ENCODE results near the gene FAR2. TPM values are rescaled to one million over a fixed set of nuclear protein-coding genes. Genes with fewer than 3 reads are reported as not detected.

The FAR2 gene
- 2.9 and 10.7 TPM in 2 replicates for total RNA-seq

DNA sequence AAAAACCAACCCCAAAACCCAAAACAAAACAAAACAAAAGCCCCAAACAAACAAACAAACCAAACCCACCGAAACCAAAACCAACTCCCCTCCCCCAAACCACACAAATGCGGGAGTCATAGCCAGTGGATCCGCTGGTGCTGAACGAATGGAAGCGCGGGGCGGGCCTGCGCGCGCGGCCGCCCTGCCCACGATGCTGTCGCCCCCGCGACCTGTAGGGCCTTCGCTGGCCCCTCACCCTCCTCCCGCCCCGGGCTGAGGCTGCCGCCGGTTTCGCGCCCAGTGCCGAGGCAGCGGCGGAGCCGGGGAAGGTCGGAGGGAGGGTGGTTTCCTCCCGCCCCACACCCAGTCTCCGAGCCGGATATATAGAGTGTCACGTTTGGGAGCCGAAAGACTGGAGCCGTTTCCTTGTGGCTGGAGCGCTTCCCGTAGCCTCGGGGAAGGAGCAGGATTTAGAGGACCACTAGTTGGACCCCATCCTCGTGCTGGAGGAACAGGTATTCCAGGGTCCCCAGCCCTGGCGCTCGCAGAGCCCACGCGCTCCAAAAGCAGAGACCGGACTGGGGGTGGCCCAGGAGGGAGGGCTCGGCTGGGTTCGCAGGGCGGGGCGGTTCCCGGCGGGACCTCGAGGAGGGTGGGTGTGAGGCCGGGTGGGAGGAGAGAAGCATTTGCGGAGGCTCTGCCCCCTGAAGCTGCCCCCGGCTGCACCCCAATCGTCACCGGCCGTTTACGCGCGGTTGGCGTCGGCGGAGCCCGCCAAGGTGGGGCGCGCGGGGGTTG lies at the start of gene FAR2:
Gene FAR2 (plus strand): TSS at position 368 of the 780 bp plus-strand sequence. CDS start 121,172 bp downstream, outside the sequence.

DNA sequence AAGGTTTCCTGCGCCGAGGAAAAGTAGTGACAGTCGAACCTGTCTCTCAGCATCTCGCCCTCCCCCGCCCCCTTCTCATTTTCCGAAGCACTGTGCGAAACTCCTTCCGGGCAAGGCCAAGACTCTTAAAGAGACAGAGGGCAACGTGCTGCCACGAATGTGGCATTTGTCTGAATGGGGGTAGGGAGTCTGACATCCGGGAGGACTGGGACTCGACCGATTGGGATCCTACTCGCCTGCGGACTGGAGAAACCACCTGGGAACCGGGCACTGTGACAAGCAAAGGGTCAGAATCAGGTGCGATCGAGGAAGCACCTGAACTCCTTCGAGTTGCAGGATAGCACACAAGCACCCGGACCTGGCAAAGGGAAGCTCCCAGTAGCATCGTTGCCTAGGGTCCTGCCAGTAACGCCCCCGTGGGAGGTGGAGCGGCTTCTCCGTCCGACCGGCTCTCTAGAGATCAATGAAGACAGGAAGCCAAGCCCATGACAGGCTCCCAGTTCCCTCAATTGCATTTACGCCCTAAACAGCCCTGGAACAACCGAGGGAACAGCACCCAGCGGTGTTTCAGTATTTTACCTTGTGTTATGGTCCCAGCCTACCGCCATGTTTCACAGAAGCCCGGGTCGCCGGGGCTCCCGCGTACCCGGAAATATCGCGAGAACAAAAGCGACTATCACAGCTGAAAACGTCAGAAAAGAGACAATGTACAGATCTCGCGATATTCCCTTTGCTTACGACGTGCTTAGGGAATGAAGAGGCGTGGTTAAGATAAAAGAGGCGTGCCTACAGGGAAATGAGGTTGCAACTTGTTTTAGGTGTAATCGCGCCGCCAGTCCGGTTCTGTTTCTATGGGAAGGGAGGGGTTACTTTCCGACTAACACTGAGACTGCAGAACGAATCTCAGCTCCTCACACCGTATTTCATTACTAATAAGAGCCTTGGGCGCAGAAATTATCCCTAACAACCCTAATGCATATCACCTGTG lies 231.8 kb downstream of the FAR2 start, which contains the start of gene ERGIC2:
Gene ERGIC2 (minus strand): TSS at position 637 of the 988 bp plus-strand sequence. CDS start 9,539 bp downstream, outside the sequence.

Other genes with a start within 250 kb of the FAR2 start
- gene ERGIC2, start 231.9 kb downstream of the FAR2 start, total RNA-seq, result 76.7 and 80.3 TPM in 2 replicates

Measured in smooth muscle cell of the pulmonary artery (primary cell).